GM18951 (cell line): ENCODE results near the gene HOXA10.

ENCODE experiments used
- POLR2A ChIP-seq: IDR thresholded peaks from 4 replicates; pipeline ENCODE4 v1.6.1; 2011; ENCODE audit warnings: mild to moderate bottlenecking; ENCODE audit not compliant: insufficient read length, insufficient read depth; ENCODE audit errors: extremely low read depth
- in situ Hi-C: fragments of 300-500 bp; cut with MboI; formaldehyde crosslinking; loops from one replicate; pipeline ENCODE4 v1.12.0; 2022; ENCODE audit warnings: low sequenced_read_pairs, mixed read lengths, inconsistent platforms; ENCODE audit not compliant: unreplicated experiment

Gene HOXA10

GRCh38 chr7:27185013-27185853, 11.1 kb upstream of the HOXA10 start, which contains the start of gene HOXA11:
TSS of gene HOXA11 (minus strand) at chr7:27185232. CDS start at chr7:27185144, 88 bp downstream.
- TF ChIP-seq POLR2A: no peak

DNA sequence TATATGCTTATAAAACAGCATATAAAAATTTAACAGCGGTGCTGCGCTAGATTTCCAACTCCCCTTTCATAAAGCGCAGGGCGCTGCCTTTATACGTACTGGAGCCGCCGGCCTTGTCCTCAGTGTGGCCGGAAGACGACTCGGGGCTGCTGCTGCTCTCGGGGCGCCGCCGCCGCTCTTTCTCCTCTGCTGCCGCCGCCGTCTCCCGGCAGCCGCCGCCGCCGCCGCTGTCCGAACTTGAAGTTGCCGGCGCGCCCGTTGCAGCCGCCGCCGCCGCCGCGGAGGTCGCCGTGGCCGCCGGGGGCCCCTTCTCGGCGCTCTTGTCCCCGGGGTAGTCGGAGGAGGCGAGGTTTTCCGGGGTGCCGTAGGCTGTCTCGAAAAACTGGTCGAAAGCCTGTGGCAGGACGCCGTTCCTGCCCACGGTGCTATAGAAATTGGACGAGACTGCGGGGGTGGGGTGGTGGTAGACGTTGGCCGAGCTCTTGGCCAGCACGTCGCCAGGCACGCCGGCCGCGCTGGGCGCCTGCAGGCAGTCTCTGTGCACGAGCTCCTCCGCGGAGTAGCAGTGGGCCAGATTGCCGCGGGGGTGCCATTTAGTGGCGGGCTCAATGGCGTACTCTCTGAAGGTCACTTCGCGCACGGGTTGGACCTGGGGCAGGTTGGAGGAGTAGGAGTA, 10.4 kb upstream of the HOXA10 start:
- TF ChIP-seq POLR2A: no peak
- in situ Hi-C loops: no loop called here

More at GRCh38 chr7:27185013-27185853, 11.1 kb upstream of the HOXA10 start, which contains the start of gene HOXA11:
- in situ Hi-C loops: no loop called here

DNA sequence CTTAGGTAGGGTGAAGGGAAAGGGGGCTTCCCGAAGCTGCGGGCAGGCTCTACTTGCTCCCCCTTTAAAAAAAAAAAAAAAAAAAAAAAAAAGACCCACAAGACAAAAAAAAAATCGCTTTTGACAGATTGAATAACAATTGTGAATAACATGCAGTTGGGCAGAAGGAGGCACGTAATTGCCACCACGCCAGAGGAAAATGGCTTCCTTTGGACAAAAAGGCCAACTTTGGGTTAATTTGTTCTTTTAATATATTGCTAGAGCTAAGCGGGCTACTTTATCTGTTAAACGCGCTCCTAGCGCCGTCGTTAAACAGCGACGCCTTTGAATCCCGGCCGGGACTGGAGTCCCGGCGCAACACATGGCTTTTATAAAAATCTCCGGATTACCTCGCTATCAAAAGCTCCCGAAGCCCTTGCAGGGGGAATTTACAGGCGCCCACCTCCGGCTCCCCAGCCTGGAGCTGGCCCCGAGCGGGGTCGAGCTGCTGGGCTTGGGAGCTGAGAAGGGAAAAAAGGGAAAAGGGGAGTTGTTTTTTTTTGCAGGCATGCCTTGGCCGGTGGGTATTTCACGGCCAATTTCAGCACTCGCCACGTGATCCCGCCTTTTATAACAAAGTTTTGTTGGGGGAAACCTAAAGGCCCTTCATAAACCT, 9.7 kb upstream of the HOXA10 start:
- TF ChIP-seq POLR2A: no peak
- in situ Hi-C loops: no loop called here

DNA sequence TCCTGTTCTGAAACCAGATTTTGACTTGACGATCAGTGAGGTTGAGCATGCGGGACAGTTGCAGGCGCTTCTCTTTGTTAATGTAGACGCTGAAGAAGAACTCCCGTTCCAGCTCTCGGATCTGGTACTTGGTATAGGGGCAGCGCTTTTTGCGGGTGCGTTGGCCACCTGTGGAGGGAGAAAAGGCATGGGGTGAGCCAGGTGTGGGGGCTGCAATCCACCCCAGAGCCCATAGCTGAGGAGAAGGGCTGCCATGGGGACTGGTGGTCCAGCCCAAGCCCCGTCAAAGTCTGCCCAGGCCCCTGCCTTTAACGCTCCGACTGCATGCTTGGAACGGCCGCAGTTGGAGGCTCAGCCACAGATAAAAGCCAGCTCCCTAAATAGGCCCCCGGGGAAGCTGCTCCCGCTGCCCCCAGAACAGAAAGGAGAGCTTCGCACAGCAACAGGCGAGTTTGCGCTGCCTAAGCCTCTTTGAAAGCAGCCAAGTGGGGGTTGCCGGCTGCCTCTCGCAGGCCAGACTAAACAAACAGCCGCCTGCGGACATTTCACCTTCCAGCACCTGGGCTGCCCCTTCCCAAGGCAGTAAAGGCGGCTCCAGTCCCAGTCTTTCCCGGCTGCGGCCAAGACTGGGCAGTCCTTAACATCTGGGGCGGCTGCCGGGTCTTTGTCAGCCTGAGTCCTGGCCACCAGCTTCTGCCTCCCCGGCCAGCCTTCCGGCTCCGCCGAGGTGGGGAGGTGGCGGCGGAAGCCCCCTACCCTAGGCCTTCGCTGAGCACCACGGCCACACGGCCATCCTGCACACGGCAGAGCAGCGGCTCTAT, 9.0 kb upstream of the HOXA10 start:
- in situ Hi-C loops: no loop called here
- no peak for TF ChIP-seq POLR2A

DNA sequence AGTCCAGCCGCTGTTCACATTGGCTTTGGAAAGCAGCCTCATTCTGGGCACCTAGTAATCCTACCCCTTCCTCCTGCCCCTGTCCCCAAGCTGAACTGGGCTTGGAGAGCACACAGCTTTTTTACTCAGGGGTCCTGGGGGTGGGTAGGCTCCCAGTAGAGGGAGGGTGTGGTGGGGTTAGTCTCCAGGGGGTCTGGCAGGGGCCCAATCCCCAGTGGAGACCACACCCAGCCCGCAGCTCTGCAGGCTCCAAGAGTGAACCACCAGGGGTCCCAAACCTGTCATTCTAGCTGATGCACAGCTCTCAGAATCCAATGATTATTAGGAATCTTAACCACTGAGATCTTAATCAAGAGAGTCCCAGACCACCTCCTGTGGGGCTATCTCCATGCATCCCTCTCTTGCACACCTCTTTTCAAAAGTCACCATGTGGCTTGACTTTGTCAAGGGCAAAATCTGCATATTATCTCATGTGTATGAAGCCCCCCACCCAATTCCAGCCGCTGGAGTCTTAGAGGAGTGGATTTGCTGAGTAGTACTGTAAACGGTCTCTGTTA, 8.2 kb upstream of the HOXA10 start:
- in situ Hi-C loops: no loop called here
- no peak for TF ChIP-seq POLR2A

DNA sequence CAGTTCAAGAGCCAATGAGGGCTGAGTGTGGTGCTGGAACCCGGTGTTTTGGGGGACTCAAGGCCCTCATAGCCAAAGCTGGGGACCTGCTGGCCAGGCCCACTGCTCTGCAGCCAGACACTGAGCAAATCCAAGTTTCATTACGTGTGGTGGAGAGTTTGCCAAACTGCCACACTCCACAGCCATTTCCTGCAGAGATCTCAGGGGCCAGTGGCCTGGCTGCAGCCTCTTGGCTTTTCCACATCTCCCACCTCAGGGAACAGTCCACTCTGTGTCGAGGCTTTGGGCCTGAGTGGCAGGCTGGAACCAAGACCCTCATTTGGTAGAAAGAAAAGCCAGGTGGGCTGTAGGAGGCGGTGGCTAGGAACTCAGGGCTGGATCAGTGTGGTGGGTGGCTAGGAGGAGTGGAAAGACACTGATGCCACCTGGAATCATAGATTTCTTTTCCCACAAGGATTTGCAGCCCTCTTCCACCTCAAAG, 7.7 kb upstream of the HOXA10 start:
- in situ Hi-C loops: no loop called here
- TF ChIP-seq POLR2A: no peak

- TF ChIP-seq POLR2A: no peak
Observed at GRCh38 chr7:27180431-27181420, 6.6 kb upstream of the HOXA10 start.

DNA sequence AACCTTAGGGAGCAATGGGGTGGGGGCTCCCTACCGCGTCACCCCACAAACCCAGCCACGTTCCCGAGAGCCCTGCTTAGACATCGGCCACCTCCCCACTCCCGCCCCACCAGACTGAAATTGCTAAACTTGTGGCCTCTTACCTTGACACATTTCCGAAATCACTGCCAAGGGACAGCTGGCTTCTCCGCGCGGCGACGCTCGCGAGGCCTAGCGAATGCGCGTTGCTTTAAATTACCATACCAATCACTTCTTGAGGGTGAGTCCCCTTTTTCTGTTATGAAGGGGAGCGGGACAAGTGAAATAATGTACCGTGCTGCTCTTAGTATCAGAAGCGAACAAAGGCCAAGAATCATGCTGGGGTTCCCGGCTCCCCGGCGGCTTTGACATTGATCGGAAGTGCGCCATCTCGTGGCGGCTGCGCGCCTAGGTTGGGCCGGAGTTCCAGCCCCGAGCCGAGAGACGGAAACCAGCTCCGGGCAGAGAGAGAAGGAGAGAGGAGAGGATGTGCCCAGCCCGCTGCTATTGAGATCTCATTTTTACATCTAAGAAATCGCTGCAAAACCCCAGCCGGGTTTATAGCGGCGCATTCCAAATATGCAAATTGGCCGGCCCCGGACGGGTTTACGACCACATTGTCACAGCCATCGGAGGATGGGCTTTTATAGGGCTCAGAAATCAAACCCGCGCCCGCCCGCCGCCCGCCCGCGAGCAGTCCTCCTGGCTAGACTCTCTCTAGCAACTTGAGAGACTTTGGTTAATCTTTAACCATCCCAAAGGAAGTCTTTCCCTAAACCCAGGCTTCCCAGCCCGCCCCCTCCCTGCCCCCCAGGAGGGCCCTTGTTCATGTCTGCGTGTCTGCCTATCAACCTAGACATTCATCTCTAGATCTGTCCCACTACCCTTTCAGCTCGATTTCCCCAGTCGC, 5.6 kb upstream of the HOXA10 start:
- in situ Hi-C loops: loop anchor here (10.0 kb wide), 1 partner anchor 1325 kb away; no protein-coding TSS in a partner anchor
- no peak for TF ChIP-seq POLR2A

More at GRCh38 chr7:27180431-27181420, 6.6 kb upstream of the HOXA10 start:
- in situ Hi-C loops: no loop called here

DNA sequence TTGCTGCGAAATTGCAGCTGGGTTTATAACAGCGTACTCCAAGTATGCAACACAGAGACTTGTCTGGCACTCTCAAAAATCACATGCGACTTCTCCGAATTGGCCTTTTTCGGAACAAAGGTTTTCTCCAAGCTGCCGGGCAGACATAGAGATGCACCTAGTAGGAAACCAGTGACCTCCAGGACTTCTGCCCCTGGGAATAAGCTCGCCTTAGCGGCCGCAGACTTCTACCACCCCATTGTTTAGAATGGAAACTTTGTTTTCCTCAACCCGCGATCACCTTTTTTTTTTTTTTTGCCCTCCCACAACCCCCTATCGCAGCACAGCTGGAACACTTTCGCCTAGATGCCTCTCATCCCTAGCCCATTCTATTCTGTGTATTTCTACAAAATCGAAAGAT, 4.9 kb upstream of the HOXA10 start:
- TF ChIP-seq POLR2A: no peak
- in situ Hi-C loops: loop anchor here (10.0 kb wide), 1 partner anchor 1324 kb away; no protein-coding TSS in a partner anchor

- TF ChIP-seq POLR2A: no peak
- in situ Hi-C loops: loop anchor here (10.0 kb wide), 1 partner anchor 1324 kb away; no protein-coding TSS in a partner anchor
Observed at GRCh38 chr7:27178366-27178765, 4.2 kb upstream of the HOXA10 start.
